A549 (cell line): ENCODE data around the gene ANG. TPM values are rescaled to one million over a fixed set of nuclear protein-coding genes. Genes with fewer than 3 reads are reported as not detected.
"Not testable (repeated sequence)": the region's sequence is repeated elsewhere in the genome, so short reads cannot be mapped to it uniquely, and the experiment has no call there.

ENCODE experiments used
- ATAC-seq, 2 experiments: fragments of 200-7000 bp in 1 of 2; fragments of >200 bp in 1 of 2; cut with Nextera tagmentation in 1 of 2; cut with Tn5 transposase in 1 of 2; 3 replicates each; pipeline versions ENCODE4 v1.8.0 to v1.9.1; 2018 to 2020; ENCODE audit warnings: mild to moderate bottlenecking in 1 of 2, moderate library complexity in 1 of 2
- CTCF ChIA-PET: fragments of 300-600 bp; sonication (Branson Sonifier 250); formaldehyde crosslinking; extraction: SDS; loops from one replicate; lab custom pipeline; 2021; ENCODE audit warnings: antibody characterized with exemption, inconsistent platforms; lab: Yijun Ruan, JAX
- POLR2A ChIA-PET: fragments of 350-600 bp; formaldehyde crosslinking; extraction: SDS; loops from one replicate; lab custom pipeline; 2021; ENCODE audit warnings: antibody characterized with exemption, inconsistent platforms; lab: Yijun Ruan, JAX
- DNase-seq, 2 experiments: peaks; one replicate each; pipeline versions ENCODE4 v3.0.0 to v3.0.0-alpha.2; 2011 to 2016; ENCODE audit warnings: low read depth in 1 of 2, low spot score in 1 of 2
- FAIRE-seq: peaks from 2 replicates; lab custom pipeline; 2011; peaks lifted over from hg19 to GRCh38; lab: Jason Lieb, UNC
- H3K27ac ChIP-seq, 2 experiments: fragments of >200 bp; sonication (Bioruptor Twin); formaldehyde crosslinking; 3 replicates each; pipeline ENCODE4 v1.5.1; 2016 to 2017
- H3K4me1 ChIP-seq: fragments of >200 bp; sonication (Bioruptor Twin); formaldehyde crosslinking; 3 replicates; pipeline ENCODE4 v1.6.1; 2016
- H3K4me2 ChIP-seq: fragments of >200 bp; sonication (Bioruptor Twin); formaldehyde crosslinking; 3 replicates; pipeline ENCODE4 v1.6.1; 2016
- H3K4me3 ChIP-seq: fragments of >200 bp; sonication (Bioruptor Twin); formaldehyde crosslinking; 3 replicates; pipeline ENCODE4 v1.5.1; 2016
- H3K9me3 ChIP-seq: fragments of >200 bp; sonication (Bioruptor Twin); formaldehyde crosslinking; 3 replicates; pipeline ENCODE4 v1.6.1; 2016
- ATOH8 ChIP-seq: fragments of 250-450 bp; sonication (Bioruptor Pico); IDR thresholded peaks from 2 replicates; pipeline ENCODE4 v1.5.0; 2020; ENCODE audit warnings: low read depth, mild to moderate bottlenecking, moderate library complexity
- CBX8 ChIP-seq: fragments of 200-600 bp; sonication (generic); IDR thresholded peaks from 2 replicates; pipeline ENCODE4 v1.6.1; 2016
- CEBPB ChIP-seq, 2 experiments: fragments of >200 bp in 1 of 2; sonication (Bioruptor Twin) in 1 of 2; formaldehyde crosslinking in 1 of 2; IDR thresholded peaks; 2 replicates each; pipeline ENCODE4 v1.6.1; 2012 to 2016
- EHF ChIP-seq: fragments of 250-450 bp; sonication (Bioruptor Pico); IDR thresholded peaks from 2 replicates; pipeline ENCODE4 v1.5.0; 2020; ENCODE audit warnings: mild to moderate bottlenecking
- EP300 ChIP-seq, 2 experiments: fragments of >200 bp; sonication (Bioruptor Twin); formaldehyde crosslinking; IDR thresholded peaks; 2 replicates in 1 of 2; 3 replicates in 1 of 2; pipeline ENCODE4 v1.6.1; 2016 to 2017
- FOSL2 ChIP-seq, 2 experiments: fragments of 450-650 bp in 1 of 2; fragments of >200 bp in 1 of 2; sonication (Bioruptor Twin) in 1 of 2; formaldehyde crosslinking; IDR thresholded peaks; 2 replicates each; pipeline versions ENCODE4 v1.5.0 to v1.6.1; 2016 to 2020; ENCODE audit warnings: mild to moderate bottlenecking in 1 of 2, moderate library complexity in 1 of 2
- FOXS1 ChIP-seq: fragments of 250-450 bp; sonication (Bioruptor Pico); IDR thresholded peaks from 2 replicates; pipeline ENCODE4 v1.5.0; 2020; ENCODE audit warnings: mild to moderate bottlenecking, moderate library complexity
- HDAC2 ChIP-seq: fragments of 200-600 bp; sonication (generic); IDR thresholded peaks from 2 replicates; pipeline ENCODE4 v1.6.1; 2016
- HMGXB4 ChIP-seq: fragments of 250-450 bp; sonication (Bioruptor Pico); IDR thresholded peaks from 2 replicates; pipeline ENCODE4 v1.5.0; 2021; ENCODE audit warnings: mild to moderate bottlenecking, moderate library complexity, borderline replicate concordance
- HOXB5 ChIP-seq: fragments of 250-450 bp; sonication (Bioruptor Pico); IDR thresholded peaks from 2 replicates; pipeline ENCODE4 v1.5.0; 2020; ENCODE audit warnings: mild to moderate bottlenecking, moderate library complexity
- JUNB ChIP-seq: fragments of >200 bp; sonication (Bioruptor Twin); formaldehyde crosslinking; IDR thresholded peaks from 2 replicates; pipeline ENCODE4 v1.6.1; 2016
- KDM1A ChIP-seq: fragments of 200-600 bp; sonication (generic); IDR thresholded peaks from 2 replicates; pipeline ENCODE4 v1.6.1; 2016; ENCODE audit warnings: low read depth, mild to moderate bottlenecking
- KDM5A ChIP-seq: fragments of 200-600 bp; sonication (generic); IDR thresholded peaks from 2 replicates; pipeline ENCODE4 v1.6.1; 2016; ENCODE audit warnings: antibody characterized with exemption, mild to moderate bottlenecking
- MAFK ChIP-seq: fragments of 450-650 bp; IDR thresholded peaks from 2 replicates; pipeline ENCODE4 v1.6.1; 2014; ENCODE audit not compliant: partially characterized antibody
- MAX ChIP-seq: IDR thresholded peaks from 2 replicates; pipeline ENCODE4 v1.6.1; 2012
- MYC ChIP-seq: IDR thresholded peaks from 2 replicates; pipeline ENCODE4 v1.6.1; 2012; ENCODE audit warnings: mild to moderate bottlenecking, inconsistent platforms, low read length, improper control_type of control experiment, borderline replicate concordance
- NPAS2 ChIP-seq: fragments of 250-450 bp; sonication (Bioruptor Pico); IDR thresholded peaks from 2 replicates; pipeline ENCODE4 v1.8.0; 2022; ENCODE audit warnings: mild to moderate bottlenecking, moderate library complexity, borderline replicate concordance
- NR3C1 ChIP-seq: fragments of >200 bp; sonication (Bioruptor Twin); formaldehyde crosslinking; IDR thresholded peaks from 3 replicates; pipeline ENCODE4 v1.6.1; 2017
- PBX3 ChIP-seq: IDR thresholded peaks from 2 replicates; pipeline ENCODE4 v1.6.1; 2012
- POLR2AphosphoS2 ChIP-seq: conservative IDR thresholded peaks from 2 replicates; pipeline ENCODE4 v1.6.1; 2012; ENCODE audit warnings: low read length, improper control_type of control experiment, inconsistent platforms
- RAD21 ChIP-seq, 2 experiments: fragments of >200 bp in 1 of 2; sonication (Bioruptor Twin) in 1 of 2; formaldehyde crosslinking in 1 of 2; IDR thresholded peaks in 1 of 2; conservative IDR thresholded peaks in 1 of 2; 2 replicates in 1 of 2; 3 replicates in 1 of 2; pipeline ENCODE4 v1.6.1; 2012 to 2018; ENCODE audit warnings: inconsistent platforms in 1 of 2
- RFX5 ChIP-seq: fragments of 450-650 bp; IDR thresholded peaks from 2 replicates; pipeline ENCODE4 v1.7.1; 2014; ENCODE audit warnings: antibody characterized with exemption, mild to moderate bottlenecking, moderate library complexity
- RNF2 ChIP-seq: fragments of 200-600 bp; sonication (generic); IDR thresholded peaks from 2 replicates; pipeline ENCODE4 v1.6.1; 2016; ENCODE audit warnings: low read depth, mild to moderate bottlenecking, antibody characterized with exemption, moderate library complexity, borderline replicate concordance
- SMC3 ChIP-seq: fragments of >200 bp; sonication (Bioruptor Twin); formaldehyde crosslinking; IDR thresholded peaks from 3 replicates; pipeline ENCODE4 v1.6.1; 2018; ENCODE audit warnings: inconsistent platforms
- SREBF2 ChIP-seq: fragments of 450-650 bp; IDR thresholded peaks from 2 replicates; pipeline ENCODE4 v1.6.1; 2014; ENCODE audit warnings: mild to moderate bottlenecking, moderate library complexity
- TFCP2L1 ChIP-seq: fragments of 250-450 bp; sonication (Bioruptor Pico); IDR thresholded peaks from 2 replicates; pipeline ENCODE4 v1.5.0; 2021; ENCODE audit warnings: mild to moderate bottlenecking
- USF2 ChIP-seq: fragments of 450-650 bp; IDR thresholded peaks from 2 replicates; pipeline ENCODE4 v1.6.1; 2014; ENCODE audit warnings: antibody characterized with exemption
- WGBS: methylation state at CpG from one replicate; pipeline ENCODE4 v1.1.6; 2017; ENCODE audit errors: missing lambda C conversion rate; 5-methylcytosine and 5-hydroxymethylcytosine counted together
- polyA plus RNA-seq, 4 experiments: library from polyadenylated mRNA; depleted of rRNA in 3 of 4; stranded (reverse); fragments of >200 nt; fragmentation: RNase III in 1 of 4; extraction: RNeasy Plus Mini Kit Qiagen cat#74134 plus additional on column Dnase treatment in 1 of 4; gene quantifications; 2 replicates in 3 of 4; 3 replicates in 1 of 4; pipeline ENCODE4 v1.2.3, GENCODE V29; 2011 to 2017

ANG gene
- polyA plus RNA-seq, 2 of the 4 experiments (the other 2 are of a cell fraction): 10.5 to 35.4 TPM

- H3K4me1 ChIP-seq: no peaks in the 10 kb centered on the region
- no peak for TF ChIP-seq SMC3
- no peak for TF ChIP-seq FOXS1 (CRISPR knock-in tag)
- no peak for TF ChIP-seq EP300 (IDR thresholded peaks at IDR 0.05)
- no peak for TF ChIP-seq MYC
- TF ChIP-seq KDM1A: no peak
- no peak for TF ChIP-seq POLR2AphosphoS2
- TF ChIP-seq NR3C1: no peak
- TF ChIP-seq, all 56 proteins: peak for 0
- WGBS: 89% methylated on average over 25 of the region's 28 CpGs
- Histone ChIP-seq H3K27ac (no peak overlapping the region), H3K9me3 (no peaks in the 10 kb centered on the region), H3K4me2 (no peak overlapping the region), H3K4me3 (no peak overlapping the region)
- DNase-seq (no peak), ATAC-seq (no peak), FAIRE-seq (no peak)
- ChIA-PET POLR2A (no interaction called here), CTCF (interaction anchor here (0.6 to 0.9 kb wide), 3 partner anchors 10 to 29 kb away, joined by 3 to 4 read pairs (median 3); no protein-coding TSS in a partner anchor)
These were observed 34.9 kb downstream of the ANG start for GRCh38 chr14:20723488-20723887.

- 53% methylated on average over 3 of the region's 3 CpGs for WGBS
- CTCF ChIA-PET, H3K4me1 ChIP-seq, H3K9me3 ChIP-seq, ATAC-seq, DNase-seq, H3K4me2 ChIP-seq, POLR2A ChIA-PET, H3K27ac ChIP-seq, H3K4me3 ChIP-seq: not testable (repeated sequence)
- FAIRE-seq: peak; percentile 7
These were observed 37.6 kb downstream of the ANG start for GRCh38 chr14:20726121-20726520.

GRCh38 chr14:20726531-20726930 is 38.0 kb downstream of the ANG start:
- POLR2A ChIA-PET: no interaction called here
- DNase-seq (no peak), ATAC-seq (no peak), FAIRE-seq (no peak)
- CTCF ChIA-PET: no interaction called here
- Histone ChIP-seq H3K4me3 (no peak overlapping the region), H3K27ac (no peak overlapping the region), H3K9me3 (no peaks in the 10 kb centered on the region), H3K4me2 (no peak overlapping the region), H3K4me1 (no peaks in the 10 kb centered on the region)
- 18% methylated on average over 1 of the region's 1 CpG for WGBS
- no peak for TF ChIP-seq MAX
- TF ChIP-seq HOXB5 (CRISPR knock-in tag): no peak
- no peak for TF ChIP-seq RAD21 (conservative IDR thresholded peaks at IDR 0.05 in 1 of 2, IDR thresholded peaks at IDR 0.05 in 1 of 2)
- no peak for TF ChIP-seq RFX5
- no peak for TF ChIP-seq NPAS2
- no peak for TF ChIP-seq PBX3
- TF ChIP-seq HDAC2: no peak
- TF ChIP-seq ATOH8 (CRISPR knock-in tag): no peak
- TF ChIP-seq CBX8: no peak

GRCh38 chr14:20730891-20731290 is 42.3 kb downstream of the ANG start:
- DNase-seq: no peak
- Histone ChIP-seq H3K9me3 (no peaks in the 10 kb centered on the region), H3K4me3 (no peak overlapping the region), H3K27ac (no peak overlapping the region), H3K4me2 (no peak overlapping the region), H3K4me1 (no peaks in the 10 kb centered on the region)
- ATAC-seq: no peak
- ChIA-PET POLR2A (no interaction called here), CTCF (interaction anchor here (0.7 to 2.7 kb wide), 4 partner anchors 13 to 143 kb away, joined by 3 to 8 read pairs (median 4); no protein-coding TSS in a partner anchor)
- 13% methylated on average over 6 of the region's 6 CpGs for WGBS
- no peak for FAIRE-seq
- TF ChIP-seq MAFK (no peak), HMGXB4 (CRISPR knock-in tag) (no peak), CEBPB (IDR thresholded peaks at IDR 0.05) (no peak), CBX8 (no peak), TFCP2L1 (CRISPR knock-in tag) (no peak), JUNB (no peak), RAD21 (conservative IDR thresholded peaks at IDR 0.05 in 1 of 2, IDR thresholded peaks at IDR 0.05 in 1 of 2) (no peak), USF2 (no peak), EHF (no peak), HOXB5 (CRISPR knock-in tag) (no peak), RNF2 (no peak), SREBF2 (no peak), KDM5A (no peak), FOSL2 (IDR thresholded peaks at IDR 0.05) (no peak), FOSL2 (CRISPR knock-in tag; IDR thresholded peaks at IDR 0.05) (no peak)
